ENCODE data around the gene DDX54. TPM values are rescaled to one million over a fixed set of nuclear protein-coding genes. Genes with fewer than 3 reads are reported as not detected.

The DDX54 gene
- total RNA-seq, 1 experiment from 2014 or later = 151 TPM

GRCh38 chr12:113170457-113170856 is 14.8 kb downstream of the DDX54 start:
- Mint-ChIP-seq H3K9me3 (no peaks in the 10 kb centered on the region), H3K4me3 (no peak overlapping the region), H3K36me3 (peaks cover 65% of the 10 kb centered on the region), H3K4me1 (no peaks in the 10 kb centered on the region), H3K27ac (no peak overlapping the region), H3K27me3 (ENCODE audit: low read depth) (no peaks in the 10 kb centered on the region)
- CTCF ChIA-PET = interaction anchor here (0.9 to 2.2 kb wide), 2 partner anchors 9 to 178 kb away, joined by 3 to 4 read pairs; no protein-coding TSS in a partner anchor
- TF ChIP-seq GTF2I (CRISPR knock-in tag; conservative IDR thresholded peaks at IDR 0.05) (no peak), ESRRA (CRISPR knock-in tag; IDR thresholded peaks at IDR 0.05; ENCODE audit: borderline replicate concordance) (no peak)
- no peak for ATAC-seq
- POLR2A ChIA-PET = no interaction called here
- DNase-seq (ENCODE audit: low spot score) = no peak

DNA sequence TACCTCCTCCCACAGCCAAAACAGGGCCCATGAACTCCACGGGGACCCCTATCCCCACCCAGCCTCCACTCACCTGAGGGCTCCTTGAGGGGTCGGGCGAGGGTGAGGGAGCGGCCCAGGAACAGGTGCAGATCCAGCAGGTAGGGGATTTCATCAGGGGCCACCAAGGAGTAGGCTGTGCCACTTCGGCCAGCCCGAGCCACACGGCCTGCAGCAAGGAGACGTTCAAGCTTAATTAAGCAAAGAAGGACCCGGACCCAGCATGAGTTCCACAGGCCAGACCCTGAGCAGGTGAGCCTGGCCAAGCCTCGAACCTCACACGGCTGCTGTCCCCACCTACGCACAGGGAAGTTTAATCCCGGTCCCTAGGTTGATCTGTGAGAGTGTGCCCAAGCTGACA is 15.6 kb downstream of the DDX54 start:
- ChIA-PET CTCF (no interaction called here), POLR2A (no interaction called here)
- Mint-ChIP-seq H3K4me3 (no peak overlapping the region), H3K9me3 (no peaks in the 10 kb centered on the region), H3K36me3 (peaks cover 65% of the 10 kb centered on the region), H3K27me3 (ENCODE audit: low read depth) (no peaks in the 10 kb centered on the region), H3K27ac (no peak overlapping the region), H3K4me1 (no peaks in the 10 kb centered on the region)
- ATAC-seq (no peak), DNase-seq (ENCODE audit: low spot score) (no peak)
- TF ChIP-seq JUN (CRISPR knock-in tag; IDR thresholded peaks at IDR 0.05) (no peak), NR1H2 (CRISPR knock-in tag; IDR thresholded peaks at IDR 0.05) (no peak), ETV6 (CRISPR knock-in tag; IDR thresholded peaks at IDR 0.05) (no peak), ATF6 (CRISPR knock-in tag; IDR thresholded peaks at IDR 0.05) (no peak), ZNF396 (CRISPR knock-in tag; IDR thresholded peaks at IDR 0.05; ENCODE audit: borderline replicate concordance) (no peak), ZNF121 (CRISPR knock-in tag; IDR thresholded peaks at IDR 0.05) (no peak), ZNF671 (CRISPR knock-in tag; IDR thresholded peaks at IDR 0.05) (no peak), PRDM15 (CRISPR knock-in tag; IDR thresholded peaks at IDR 0.05) (no peak), GRHL2 (CRISPR knock-in tag; IDR thresholded peaks at IDR 0.05; ENCODE audit: insufficient replicate concordance, severe bottlenecking) (no peak), NFYB (CRISPR knock-in tag; conservative IDR thresholded peaks at IDR 0.05; ENCODE audit: low read depth) (no peak), NFATC4 (CRISPR knock-in tag; IDR thresholded peaks at IDR 0.05) (no peak), NFE2L1 (CRISPR knock-in tag; IDR thresholded peaks at IDR 0.05) (no peak), ARID4B (CRISPR knock-in tag; IDR thresholded peaks at IDR 0.05; ENCODE audit: borderline replicate concordance) (no peak)
- TF ChIP-seq, protein P1, sequence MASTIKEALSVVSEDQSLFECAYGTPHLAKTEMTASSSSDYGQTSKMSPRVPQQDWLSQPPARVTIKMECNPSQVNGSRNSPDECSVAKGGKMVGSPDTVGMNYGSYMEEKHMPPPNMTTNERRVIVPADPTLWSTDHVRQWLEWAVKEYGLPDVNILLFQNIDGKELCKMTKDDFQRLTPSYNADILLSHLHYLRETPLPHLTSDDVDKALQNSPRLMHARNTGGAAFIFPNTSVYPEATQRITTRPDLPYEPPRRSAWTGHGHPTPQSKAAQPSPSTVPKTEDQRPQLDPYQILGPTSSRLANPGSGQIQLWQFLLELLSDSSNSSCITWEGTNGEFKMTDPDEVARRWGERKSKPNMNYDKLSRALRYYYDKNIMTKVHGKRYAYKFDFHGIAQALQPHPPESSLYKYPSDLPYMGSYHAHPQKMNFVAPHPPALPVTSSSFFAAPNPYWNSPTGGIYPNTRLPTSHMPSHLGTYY (CRISPR knock-in tag; IDR thresholded peaks at IDR 0.05) = no peak
- TF ChIP-seq, protein P2, sequence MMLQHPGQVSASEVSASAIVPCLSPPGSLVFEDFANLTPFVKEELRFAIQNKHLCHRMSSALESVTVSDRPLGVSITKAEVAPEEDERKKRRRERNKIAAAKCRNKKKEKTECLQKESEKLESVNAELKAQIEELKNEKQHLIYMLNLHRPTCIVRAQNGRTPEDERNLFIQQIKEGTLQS (CRISPR knock-in tag; conservative IDR thresholded peaks at IDR 0.05) = no peak

All from WTC11 (cell line).